ENCODE results near the gene RPS15.

RPS15 gene

GRCh38 chr19:1399079-1399478 lies 39.1 kb upstream of the RPS15 start:
- Mint-ChIP-seq H3K27ac (no peak overlapping the region), H3K9me3 (no peaks in the 10 kb centered on the region), H3K27me3 (no peaks in the 10 kb centered on the region), H3K4me1 (peaks cover 16% of the 10 kb centered on the region), H3K36me3 (no peaks in the 10 kb centered on the region), H3K4me3 (no peak overlapping the region)

DNA sequence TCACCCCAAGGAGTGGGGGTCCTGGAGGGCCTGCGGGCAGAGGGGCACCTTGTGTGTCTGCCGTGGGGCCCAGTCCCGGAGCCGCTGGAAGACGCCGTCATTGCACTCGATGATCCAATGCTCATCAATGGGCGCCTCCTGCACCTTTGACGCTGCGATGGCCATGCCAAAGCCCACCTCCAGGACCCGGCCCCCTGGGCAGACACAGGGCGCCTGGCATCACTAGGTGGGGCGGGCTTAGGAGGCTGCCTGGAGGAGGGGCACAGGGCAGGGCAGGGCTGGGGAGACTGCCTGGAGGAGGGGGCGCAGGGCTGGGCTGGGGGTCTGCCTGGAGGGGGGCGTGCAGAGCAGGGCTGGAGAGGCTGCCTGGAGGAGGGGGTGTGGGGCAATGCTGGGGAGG lies 38.5 kb upstream of the RPS15 start:
- Mint-ChIP-seq H3K27me3 (no peaks in the 10 kb centered on the region), H3K9me3 (no peaks in the 10 kb centered on the region), H3K27ac (no peak overlapping the region), H3K4me3 (no peak overlapping the region), H3K4me1 (peaks cover 16% of the 10 kb centered on the region), H3K36me3 (no peaks in the 10 kb centered on the region)

GRCh38 chr19:1400281-1401137 lies 37.7 kb upstream of the RPS15 start:
- no peaks in the 10 kb centered on the region for H3K36me3 Mint-ChIP-seq
- H3K27ac Mint-ChIP-seq = no peak overlapping the region
- no peaks in the 10 kb centered on the region for H3K27me3 Mint-ChIP-seq
- no peaks in the 10 kb centered on the region for H3K9me3 Mint-ChIP-seq
- H3K4me3 Mint-ChIP-seq = peak overlapping the region; percentile 68
- peaks cover 16% of the 10 kb centered on the region for H3K4me1 Mint-ChIP-seq

- Mint-ChIP-seq H3K27ac (no peak within 1 kb of the TSS), H3K4me1 (peaks cover 12% of the 10 kb centered on the region), H3K4me3 (peak within 1 kb of the TSS; percentile 68)
Measured at GRCh38 chr19:1401138-1401888, 36.9 kb upstream of the RPS15 start, which contains the start of gene GAMT. Gene GAMT (minus strand): TSS chr19:1401542. CDS start chr19:1401476, 66 bp downstream.

DNA sequence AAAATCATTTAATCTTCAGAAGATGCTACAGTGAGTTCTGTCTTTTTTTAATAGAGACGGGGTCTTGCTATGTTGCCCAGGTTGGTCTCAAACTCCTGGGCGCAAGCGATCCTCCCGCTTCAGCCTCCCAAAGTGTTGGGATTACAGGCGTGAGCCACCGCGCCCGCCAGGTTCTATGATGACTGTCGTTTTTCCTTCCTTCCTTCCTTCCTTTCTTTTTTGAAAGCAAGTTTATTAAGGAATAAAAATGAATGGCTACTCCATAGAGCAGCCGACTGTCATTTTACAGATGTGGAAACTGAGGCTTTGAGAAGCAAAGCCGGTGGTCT lies 36.3 kb upstream of the RPS15 start:
- H3K27ac Mint-ChIP-seq = no peak overlapping the region
- peaks cover 15% of the 10 kb centered on the region for H3K4me1 Mint-ChIP-seq
- H3K4me3 Mint-ChIP-seq = peak overlapping the region; percentile 63
- H3K36me3 Mint-ChIP-seq = no peaks in the 10 kb centered on the region
- no peaks in the 10 kb centered on the region for H3K9me3 Mint-ChIP-seq
- H3K27me3 Mint-ChIP-seq = no peaks in the 10 kb centered on the region

More at GRCh38 chr19:1401138-1401888, 36.9 kb upstream of the RPS15 start, which contains the start of gene GAMT:
- Mint-ChIP-seq H3K27me3 (no peaks in the 10 kb centered on the region), H3K36me3 (no peaks in the 10 kb centered on the region), H3K9me3 (no peaks in the 10 kb centered on the region)

DNA sequence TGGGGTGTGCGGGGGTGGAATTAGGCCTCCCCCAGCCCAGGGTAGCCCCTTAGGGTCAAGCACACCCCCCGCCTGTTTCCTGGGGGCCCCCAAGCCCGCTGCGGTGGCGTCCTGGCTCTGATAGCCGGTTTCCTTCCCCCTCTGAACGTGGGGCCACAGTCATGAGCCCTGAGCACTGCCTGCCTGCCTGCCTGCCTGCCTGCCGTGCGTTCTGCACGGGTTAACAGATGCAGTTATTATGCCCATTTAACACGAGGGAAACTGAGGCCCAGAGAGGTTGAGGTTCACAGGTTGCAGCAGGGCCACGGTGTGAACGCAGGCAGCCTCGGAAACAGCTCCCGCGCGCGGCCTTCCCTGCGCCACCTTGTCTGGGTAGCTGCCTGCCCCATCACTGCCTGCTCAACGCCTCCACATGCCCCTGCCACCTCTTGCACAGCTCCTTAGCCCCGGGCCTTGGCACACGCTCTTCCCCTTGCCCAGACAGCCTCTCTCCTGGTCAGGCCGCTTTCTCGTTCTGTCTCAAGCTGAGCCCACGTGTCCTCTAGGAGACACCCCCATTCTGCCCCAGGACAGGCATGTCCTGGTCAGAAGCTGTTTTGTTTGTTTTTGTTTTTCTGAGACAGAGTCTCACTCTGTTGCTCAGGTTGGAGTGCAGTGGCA lies 35.7 kb upstream of the RPS15 start:
- H3K27me3 Mint-ChIP-seq = no peaks in the 10 kb centered on the region
- H3K27ac Mint-ChIP-seq = peak overlapping the region; percentile 19
- H3K4me1 Mint-ChIP-seq = peaks cover 15% of the 10 kb centered on the region
- no peaks in the 10 kb centered on the region for H3K36me3 Mint-ChIP-seq
- H3K9me3 Mint-ChIP-seq = no peaks in the 10 kb centered on the region
- peak overlapping the region; percentile 73 for H3K4me3 Mint-ChIP-seq

- Mint-ChIP-seq H3K4me1 (peaks cover 43% of the 10 kb centered on the region), H3K27ac (peak overlapping the region; percentile 72), H3K9me3 (no peaks in the 10 kb centered on the region), H3K36me3 (peaks cover 6% of the 10 kb centered on the region), H3K4me3 (peak overlapping the region; percentile 78), H3K27me3 (no peaks in the 10 kb centered on the region)
Measured at GRCh38 chr19:1406774-1407527, 31.2 kb upstream of the RPS15 start.

DNA sequence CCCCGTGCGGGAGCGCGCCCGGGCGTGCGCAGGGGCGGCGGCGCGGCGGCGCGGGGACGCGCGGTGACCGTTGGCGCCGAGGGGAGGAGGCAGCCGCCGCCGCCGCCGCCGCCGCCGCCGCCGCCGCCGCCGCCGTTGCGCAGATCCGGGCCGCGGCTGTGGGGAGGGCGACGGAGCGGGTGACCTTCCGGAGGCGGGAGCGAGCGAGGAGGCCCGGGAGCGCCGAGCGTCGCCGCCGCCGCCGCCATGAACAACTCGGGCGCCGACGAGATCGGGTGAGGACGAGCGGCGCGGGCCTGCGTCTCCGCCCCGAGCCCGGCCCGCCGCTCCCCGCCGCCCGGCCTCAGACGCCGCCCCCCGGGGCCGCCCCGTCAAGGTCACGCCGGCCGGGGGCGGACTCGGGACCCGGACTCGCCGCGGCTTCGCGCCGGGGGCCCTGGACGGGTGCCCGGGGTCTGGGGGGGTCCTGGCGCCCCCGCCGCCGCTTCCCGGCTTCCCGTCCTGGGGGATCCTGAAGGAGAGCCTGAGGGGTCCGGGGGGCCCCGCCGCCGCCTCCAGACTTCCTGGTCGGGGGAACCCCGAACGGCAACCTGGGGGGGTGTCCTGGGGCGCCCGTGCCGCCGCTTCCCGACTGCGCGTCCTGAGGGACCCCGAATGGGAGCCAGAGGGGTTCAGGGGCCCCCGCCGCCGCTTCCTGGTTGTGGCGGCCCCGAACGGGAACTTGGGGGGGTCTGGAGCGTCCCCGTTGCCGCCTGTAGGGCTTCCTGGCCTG lies 30.5 kb upstream of the RPS15 start, which contains the start of gene DAZAP1:
Gene DAZAP1 (plus strand): TSS at position 59 of the 772 bp plus-strand sequence. CDS start 188 bp downstream, at position 247.
- Mint-ChIP-seq H3K27ac (peak within 1 kb of the TSS; percentile 72), H3K36me3 (peaks cover 7% of the 10 kb centered on the region), H3K4me3 (peak within 1 kb of the TSS; percentile 97), H3K9me3 (no peaks in the 10 kb centered on the region), H3K4me1 (peaks cover 42% of the 10 kb centered on the region), H3K27me3 (no peaks in the 10 kb centered on the region)

DNA sequence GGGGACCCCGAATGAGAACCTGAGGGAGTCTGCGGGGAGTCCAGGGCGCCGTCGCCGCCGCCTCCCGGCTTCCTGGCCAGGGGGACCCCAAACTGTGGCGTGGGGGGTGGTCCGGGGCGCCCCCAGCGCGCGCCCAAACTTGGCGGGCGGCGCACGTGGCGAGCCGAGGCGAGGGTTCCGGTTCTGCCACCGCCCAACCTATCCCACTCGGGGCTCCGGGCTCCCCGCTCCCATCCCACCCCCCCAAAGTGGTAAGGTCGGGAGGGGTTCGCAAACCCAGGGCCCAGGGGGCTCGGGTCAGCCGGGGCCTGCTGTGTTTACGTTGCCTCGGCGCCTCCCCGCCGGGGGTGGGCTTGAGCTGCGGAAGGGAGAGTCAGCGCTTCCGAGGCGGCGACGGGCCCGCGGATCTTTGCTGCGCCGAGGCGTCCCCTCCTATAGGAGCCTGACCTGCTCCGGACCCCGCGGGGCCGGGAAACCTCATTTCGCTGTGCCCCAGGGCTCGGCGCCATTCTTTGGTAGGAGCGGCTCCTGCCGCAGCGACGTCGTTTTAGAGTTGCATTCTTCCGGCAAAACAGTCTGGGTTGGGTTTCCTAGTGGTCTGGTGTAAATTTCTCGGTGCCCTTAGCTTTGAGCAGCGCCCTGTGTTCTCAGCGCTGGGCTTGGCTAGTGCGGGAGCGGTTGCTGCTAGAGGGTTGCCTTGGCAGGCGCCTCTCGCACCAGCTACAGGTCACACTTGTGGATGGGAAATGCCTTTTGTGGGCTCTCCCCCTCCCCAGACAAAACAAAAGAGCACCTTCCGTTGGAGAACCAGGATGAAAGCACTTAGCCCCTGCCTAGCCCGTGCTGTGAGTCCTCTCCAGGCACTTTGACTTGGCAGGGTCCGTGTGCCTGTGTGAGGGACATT lies 29.6 kb upstream of the RPS15 start:
- Mint-ChIP-seq H3K4me1 (peaks cover 46% of the 10 kb centered on the region), H3K36me3 (peaks cover 7% of the 10 kb centered on the region), H3K9me3 (no peaks in the 10 kb centered on the region), H3K4me3 (peak overlapping the region; percentile 97), H3K27ac (peak overlapping the region; percentile 95), H3K27me3 (no peaks in the 10 kb centered on the region)

GRCh38 chr19:1409204-1410005 lies 28.8 kb upstream of the RPS15 start:
- Mint-ChIP-seq H3K36me3 (peaks cover 7% of the 10 kb centered on the region), H3K4me1 (peaks cover 54% of the 10 kb centered on the region), H3K9me3 (no peaks in the 10 kb centered on the region), H3K27ac (peak overlapping the region; percentile 95), H3K4me3 (peak overlapping the region; percentile 97), H3K27me3 (no peaks in the 10 kb centered on the region)

GRCh38 chr19:1410136-1410786 lies 27.9 kb upstream of the RPS15 start:
- Mint-ChIP-seq H3K9me3 (no peaks in the 10 kb centered on the region), H3K27ac (peak overlapping the region; percentile 48), H3K27me3 (no peaks in the 10 kb centered on the region), H3K36me3 (peaks cover 7% of the 10 kb centered on the region), H3K4me3 (peak overlapping the region; percentile 97), H3K4me1 (peaks cover 60% of the 10 kb centered on the region)

GRCh38 chr19:1410789-1411188 lies 27.4 kb upstream of the RPS15 start:
- H3K4me1 Mint-ChIP-seq = peaks cover 66% of the 10 kb centered on the region
- H3K36me3 Mint-ChIP-seq = peaks cover 9% of the 10 kb centered on the region
- no peaks in the 10 kb centered on the region for H3K9me3 Mint-ChIP-seq
- no peaks in the 10 kb centered on the region for H3K27me3 Mint-ChIP-seq
- peak overlapping the region; percentile 97 for H3K4me3 Mint-ChIP-seq
- H3K27ac Mint-ChIP-seq = peak overlapping the region; percentile 48
